Dermis microvascular lymphatic vessel endothelial cell (primary cell): ENCODE results near the gene CHRNA7. TPM values are rescaled to one million over a fixed set of nuclear protein-coding genes. Genes with fewer than 3 reads are reported as not detected.
"Not testable (repeated sequence)": the region's sequence is repeated elsewhere in the genome, so short reads cannot be mapped to it uniquely, and the experiment has no call there.

ENCODE experiments used
- DNase-seq, 2 donors: peaks; one replicate each; pipeline versions ENCODE4 v3.0.0 to v3.0.0-alpha.2; 2010; ENCODE audit warnings: low read depth in 2 of 2
- total RNA-seq: library from RNA; depleted of rRNA; stranded (reverse); fragments of >200 nt; gene quantifications from 2 replicates; pipeline ENCODE4 v1.2.1, GENCODE V29; 2014

Gene CHRNA7
- total RNA-seq, 1 donor from 2014 or later, result 0.64 TPM

DNA sequence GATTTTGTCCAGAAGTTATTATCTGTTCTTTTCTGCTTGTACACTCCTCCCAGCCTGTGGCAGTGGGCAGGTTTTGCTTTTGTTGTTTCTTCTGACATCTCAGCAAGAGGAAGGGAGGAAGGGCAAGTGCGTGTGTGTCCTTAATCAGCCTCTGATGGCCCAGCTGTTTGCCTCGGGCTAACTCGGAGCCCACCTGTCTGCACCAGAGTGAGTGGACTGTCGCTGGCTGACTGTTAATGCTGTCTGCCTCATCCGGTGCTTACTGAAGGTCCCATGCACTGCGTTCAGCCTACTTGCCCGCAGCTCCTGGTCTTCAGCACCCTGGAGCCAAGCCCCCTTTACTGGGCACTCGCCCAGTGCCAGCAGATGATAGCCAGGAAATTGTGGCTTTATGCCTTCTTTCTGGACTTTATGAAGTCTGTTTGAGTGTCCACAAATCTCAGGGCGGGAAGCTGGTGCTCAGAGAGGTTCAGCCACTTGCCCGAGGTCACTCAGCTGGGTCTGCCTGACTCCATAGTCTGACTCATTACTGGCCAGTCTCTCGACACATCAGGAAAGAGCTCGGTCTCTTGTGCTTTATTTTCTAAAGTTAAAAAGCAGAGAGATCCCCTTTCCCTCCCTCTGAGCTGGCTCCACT is 89.5 kb downstream of the CHRNA7 start:
- DNase-seq, result no peak

DNA sequence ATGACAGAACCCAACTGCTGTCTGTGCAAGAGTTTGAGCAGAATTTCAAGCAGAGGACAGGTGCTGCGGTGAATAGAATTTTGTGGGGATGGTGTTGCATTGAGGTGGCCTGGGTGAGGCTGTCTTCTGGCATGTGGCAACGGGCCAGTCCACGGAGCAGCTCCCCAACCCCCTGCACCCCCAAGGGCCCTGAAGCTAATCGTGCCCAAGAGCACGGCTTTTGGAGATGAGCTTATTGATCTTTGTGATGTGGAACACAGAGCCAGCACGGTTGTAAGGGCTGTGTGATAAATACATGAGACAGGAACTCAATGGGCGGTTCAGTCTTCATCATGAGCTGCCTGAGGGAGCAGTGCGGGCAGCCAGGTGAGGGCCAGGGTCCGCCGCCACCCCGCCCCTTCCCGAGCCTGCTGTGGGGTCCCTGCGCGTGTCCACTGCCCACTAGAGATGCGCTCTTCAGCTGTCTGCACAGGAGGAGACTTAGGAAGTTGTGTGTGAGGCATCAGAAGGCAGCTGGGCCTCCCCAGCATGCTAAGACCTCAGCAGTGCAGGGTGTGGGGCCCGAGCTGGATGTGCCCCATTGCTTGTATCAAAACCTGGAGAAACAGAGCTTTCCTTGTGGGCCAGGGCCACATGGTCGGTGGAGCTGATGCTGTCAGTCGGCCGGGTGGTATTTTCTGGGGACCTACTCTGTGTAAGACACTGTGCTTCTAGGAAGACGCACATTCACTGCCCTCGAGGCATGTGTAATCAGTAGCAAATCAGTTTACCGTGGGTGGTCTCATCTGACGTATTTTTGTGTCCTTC is 90.5 kb downstream of the CHRNA7 start:
- DNase-seq, result no peak

DNA sequence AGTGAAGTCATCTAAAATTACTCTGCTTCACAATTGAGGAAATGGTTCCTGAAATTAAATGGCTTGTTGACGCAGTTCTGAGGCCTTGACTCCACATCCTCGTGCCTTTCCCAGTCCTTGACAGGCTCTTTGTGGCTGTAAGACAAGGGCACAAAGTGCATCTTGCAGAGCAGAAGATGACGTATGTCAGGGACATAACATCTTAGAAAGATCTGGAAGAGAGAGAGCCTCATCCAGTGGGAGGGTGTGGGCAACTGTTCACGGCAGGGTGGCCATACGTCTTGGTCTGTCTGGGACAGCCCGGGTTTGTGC is 91.0 kb downstream of the CHRNA7 start:
- no peak for DNase-seq

DNA sequence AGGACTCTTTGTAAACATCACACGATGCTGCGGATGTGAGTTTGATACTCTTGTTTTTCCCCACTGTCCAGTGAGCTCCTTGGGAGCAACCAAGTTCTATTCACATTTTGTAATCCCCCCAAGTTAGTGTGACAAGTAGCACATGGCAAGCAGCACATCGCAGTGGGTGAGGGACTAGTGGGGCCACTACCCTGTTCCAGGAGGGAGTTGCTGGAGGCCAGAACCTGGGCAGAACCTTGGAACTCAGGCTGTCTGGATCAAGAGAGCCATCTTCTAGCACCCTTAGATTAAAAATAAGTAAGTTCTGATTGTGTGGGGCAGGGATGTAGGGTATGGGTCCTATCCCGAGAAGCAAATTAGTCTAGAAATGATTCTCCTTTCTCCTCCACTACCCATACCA is 91.7 kb downstream of the CHRNA7 start:
- no peak for DNase-seq

DNA sequence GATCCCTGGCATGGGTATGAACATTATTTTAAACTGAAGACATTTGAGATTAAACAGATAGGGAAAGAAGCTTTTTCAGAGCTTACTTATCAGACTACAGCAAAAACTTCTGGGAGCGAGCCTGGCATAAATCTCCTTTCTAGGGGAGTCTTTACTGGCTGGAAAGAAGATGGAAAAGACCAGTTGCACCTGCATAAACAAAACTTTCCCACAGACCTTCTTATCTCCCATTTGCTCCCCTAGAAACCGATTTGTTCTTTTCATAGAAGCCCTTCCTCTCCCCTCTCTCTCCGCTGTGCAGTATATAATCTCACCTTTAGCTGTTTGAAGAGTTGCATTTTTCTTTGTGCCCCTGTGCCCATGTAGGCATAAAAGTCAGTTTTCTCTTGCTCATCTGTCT is 93.2 kb downstream of the CHRNA7 start:
- no peak for DNase-seq

DNA sequence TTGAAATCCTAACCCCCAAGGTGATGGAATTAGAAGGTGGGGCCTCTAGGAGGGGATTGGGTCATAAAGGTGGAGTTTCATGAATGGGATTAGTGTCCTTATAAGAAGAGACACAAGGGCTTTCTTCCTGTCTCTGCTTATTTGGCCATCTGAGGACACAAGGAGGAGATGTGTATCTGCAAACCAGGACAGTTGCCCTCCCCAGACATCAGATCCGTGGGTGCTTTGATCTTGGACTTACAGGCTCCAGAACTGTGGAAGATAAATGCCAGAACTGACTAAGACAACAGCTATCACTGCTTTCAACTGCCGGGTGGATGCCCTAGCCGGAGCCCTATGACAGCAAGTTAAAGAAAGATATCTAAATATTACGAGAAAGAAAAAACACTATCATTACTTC is 94.4 kb downstream of the CHRNA7 start:
- DNase-seq, result no peak

DNA sequence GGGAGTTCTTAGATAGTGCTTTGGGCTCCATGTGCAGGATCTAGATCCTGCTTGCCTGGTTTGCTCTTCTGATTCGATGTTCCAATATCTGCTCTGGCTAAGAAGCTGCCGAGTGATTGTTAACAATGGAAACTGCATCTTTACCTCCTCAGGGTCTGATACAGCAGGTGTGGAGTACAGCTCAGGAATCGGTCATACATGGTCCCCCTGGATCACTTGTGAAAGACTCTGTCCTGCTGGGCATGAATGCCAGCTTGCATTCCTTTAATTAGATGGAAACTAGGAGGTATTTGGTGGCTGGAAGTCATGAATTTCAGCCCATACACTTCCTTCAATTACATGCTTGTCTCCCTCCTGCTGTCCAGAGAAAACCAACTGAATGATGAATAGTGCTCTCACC is 95.3 kb downstream of the CHRNA7 start:
- no peak for DNase-seq

DNA sequence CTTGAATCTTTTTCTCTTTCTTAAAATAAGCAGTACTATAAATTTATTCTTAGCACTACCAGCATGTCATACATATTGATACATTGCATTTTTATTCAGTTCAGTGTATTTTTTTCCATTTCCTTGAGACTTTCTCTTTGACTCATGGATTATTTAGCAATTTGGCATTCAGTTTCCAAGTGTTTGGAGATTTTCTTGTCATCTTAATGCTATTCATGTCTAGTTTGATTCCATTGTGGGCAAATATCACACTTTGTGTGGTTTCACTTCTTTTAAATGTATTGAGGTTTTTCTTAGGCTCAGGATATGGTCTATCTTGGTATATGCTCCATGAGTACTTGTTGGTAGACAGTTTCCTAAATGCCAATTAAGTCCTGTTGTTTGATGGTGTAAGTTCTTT is 99.5 kb downstream of the CHRNA7 start:
- DNase-seq, result no peak

DNA sequence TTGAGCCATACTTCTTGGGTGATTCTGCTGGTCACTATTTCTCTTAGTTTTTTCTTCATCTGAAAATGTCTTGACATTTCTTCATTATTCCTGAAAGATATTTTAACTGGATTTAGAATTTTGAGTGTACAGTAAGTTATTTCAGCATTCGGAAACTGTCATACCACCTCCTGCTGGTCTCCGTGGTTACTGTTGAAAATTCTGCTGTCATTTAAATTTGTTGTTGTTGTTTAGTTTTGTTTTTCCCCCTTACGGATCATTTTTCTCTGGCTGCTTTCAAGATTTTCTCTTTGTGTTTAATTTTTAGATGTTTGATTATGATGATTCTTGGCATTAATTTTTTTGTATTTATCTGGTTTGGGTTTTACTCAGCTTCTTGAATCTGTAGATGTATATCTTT is 100.5 kb downstream of the CHRNA7 start:
- no peak for DNase-seq

DNA sequence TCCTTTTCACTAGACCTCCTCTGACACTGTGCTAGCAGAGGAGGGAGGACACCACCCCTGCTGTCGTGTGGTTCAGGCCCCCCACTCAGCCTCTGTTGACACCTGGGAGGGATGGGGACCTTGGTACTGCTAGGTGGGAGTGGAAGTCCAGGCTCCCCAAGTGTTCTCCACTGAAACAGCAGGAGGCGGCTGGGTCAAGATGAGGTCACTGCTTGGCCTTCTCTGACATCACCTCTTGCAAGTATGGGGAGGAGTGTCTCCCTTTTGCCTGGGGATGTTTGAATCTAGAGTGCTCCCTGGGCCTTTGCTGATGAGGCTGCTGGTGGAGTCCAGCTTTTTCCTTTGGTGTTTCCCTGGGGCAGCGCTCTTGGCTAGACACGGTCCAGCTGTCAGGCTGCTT is 101.5 kb downstream of the CHRNA7 start:
- no peak for DNase-seq

DNA sequence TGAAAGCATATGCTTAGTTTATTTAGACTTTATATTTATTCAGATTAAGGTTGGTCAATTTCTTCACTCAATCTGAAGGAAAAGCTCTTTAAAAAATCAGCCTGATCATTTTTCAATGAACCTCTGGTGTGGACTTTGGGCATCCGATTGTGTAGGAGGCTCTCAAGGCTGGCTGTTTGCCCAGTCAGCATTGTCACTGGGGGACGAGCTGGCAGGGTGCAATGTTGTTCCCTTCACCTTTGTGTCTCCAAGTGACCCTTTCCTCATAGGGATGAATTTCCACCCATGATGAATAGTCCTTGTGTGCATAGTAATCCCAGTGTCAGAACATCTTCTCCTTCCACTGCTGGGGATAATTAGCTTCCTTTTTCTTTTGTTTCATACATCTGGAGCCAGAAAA is 102.5 kb downstream of the CHRNA7 start:
- no peak for DNase-seq

DNA sequence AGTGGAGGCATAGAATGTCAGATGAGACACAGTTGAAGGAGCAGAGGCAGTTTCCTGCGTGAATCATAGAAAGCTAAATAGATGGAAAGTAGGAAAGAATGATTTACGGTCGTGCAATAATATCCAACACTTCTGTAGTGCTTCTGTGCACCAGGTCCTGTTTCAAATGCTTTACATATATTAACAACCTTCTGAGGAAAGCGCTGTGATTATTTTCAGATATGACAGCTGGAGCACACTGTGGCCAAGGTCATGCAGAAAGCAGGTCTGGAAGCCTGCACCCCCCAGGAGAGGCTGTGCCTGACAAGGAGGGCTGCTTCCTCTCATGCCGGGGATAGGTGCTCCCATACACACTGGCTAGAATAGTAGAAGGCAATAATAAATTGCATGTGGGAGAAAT is 104.5 kb downstream of the CHRNA7 start:
- DNase-seq, result no peak

DNA sequence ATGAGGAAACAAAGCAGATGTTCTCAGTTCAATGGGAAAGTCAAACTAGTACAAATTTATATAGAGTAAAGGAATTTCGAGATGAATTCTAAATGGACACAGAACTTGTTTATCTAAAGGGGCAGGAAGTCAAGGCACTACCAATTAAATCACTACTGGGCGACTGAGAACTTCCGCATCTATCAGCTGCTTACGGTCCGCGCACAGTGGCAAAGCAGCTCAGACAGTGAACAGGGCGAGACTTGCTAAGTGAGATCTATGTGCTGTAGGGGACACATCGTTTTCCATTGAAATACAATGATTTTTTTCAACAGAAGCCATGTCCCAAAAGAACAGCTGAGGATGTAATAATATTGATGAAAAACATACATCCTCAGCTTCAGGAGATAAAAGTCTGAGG is 105.0 kb downstream of the CHRNA7 start:
- DNase-seq, result no peak

DNA sequence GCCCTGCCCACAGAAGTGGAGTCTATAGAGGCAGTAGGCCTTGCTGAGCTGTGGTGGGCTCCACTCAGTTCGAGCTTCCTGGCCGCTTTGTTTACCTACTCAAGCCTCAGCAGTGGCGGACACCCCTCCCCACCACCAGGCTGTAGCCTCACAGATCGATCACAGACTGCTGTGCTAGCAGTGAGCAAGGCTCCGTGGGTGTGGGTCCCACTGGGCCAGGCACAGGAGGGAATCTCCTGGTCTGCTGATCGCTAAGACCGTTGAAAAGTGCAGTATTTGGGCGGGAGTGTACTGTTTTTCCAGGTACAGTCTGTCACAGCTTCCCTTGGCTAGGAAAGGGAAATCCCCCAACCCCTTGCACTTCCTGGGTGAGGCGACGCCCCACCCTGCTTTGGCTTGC is 115.2 kb downstream of the CHRNA7 start:
- DNase-seq, result not testable (repeated sequence)

DNA sequence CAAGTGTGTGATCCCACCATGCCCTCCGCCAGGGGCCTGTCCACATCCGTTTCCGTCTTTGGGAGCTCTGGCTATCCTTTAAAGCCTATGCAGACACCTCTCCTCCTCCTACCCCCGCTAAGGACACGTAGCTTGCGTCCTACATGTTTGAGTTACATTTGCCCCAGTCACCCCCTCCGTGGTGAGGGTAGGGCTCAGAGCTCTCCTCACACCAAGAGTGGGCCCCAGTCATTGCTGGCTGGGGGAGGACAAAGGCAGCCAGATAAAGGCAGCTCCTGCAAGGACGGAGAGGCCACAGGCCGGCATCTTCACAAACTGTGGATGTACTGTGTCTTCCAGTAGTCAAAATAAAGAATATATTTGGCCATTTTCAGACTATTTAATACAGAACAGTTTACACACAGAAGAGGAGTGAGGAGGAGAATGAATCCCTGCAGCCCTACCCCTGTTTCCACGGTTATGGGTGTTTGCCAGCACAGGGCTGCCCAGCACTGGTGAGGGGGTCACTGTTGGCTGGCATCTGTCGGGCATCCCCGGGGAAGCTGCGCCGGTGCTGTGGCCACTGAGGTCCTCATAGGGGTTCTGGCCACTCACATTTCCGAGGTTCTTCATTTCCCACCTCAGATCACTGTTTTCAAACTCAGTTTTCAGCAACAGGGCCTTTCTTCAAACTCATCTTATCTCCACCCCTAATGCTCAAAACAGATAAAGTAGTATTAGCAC is 118.7 kb downstream of the CHRNA7 start:
- DNase-seq, result no peak

DNA sequence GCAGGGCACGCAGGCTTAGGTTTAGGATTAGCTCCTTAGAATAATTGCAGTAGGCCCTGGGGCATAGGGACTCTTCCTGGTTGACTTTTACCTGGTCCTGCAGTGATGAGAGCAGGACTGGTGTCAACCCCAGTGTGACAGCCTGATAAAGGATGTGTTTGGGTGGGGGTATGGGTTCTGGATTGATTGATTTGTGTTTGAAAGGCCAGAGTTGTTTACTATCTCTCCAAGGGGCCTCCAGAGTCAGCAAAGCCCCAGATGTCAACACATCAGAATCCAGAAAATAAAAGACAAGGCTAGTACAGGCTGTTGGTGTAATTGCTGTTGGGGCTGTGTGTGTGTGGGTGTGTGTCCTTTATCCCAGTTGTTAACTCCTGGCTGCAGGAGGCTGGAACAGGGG is 122.3 kb downstream of the CHRNA7 start:
- DNase-seq, result no peak

DNA sequence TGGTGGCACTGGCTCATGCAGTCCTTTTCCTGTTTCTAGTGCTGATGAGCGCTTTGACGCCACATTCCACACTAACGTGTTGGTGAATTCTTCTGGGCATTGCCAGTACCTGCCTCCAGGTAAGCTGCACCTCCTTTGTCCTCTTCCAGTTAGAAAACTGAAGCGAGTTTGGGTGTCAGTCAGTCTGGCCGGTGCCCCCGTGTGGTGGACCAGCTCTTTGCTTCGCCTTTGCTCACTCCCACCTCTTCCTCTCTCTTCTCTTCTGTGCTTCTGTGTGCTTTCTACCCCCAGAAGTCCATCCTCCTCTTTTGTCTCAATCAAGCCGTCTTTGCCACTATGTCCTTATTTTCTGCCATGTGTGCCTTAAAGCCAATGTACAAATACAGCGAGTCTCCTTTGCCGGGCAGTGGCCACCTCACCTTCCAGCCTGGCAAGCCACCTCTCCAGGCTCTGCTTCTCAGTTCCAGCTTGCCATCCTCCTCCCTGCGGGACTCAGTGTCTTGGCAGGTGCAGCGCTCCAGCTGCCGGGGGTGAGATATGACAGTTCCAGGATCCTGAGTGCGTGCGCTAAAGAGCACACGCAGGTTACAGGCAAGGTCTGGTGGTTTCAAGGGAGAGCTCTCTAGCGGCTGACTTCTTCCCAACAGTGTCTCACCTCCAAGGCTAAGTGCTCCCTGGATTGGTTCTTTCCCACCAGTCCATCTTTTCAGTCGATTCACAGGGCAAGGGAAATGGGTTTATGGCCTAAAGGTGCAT is 123.7 kb downstream of the CHRNA7 start:
- DNase-seq, result not testable (repeated sequence)

DNA sequence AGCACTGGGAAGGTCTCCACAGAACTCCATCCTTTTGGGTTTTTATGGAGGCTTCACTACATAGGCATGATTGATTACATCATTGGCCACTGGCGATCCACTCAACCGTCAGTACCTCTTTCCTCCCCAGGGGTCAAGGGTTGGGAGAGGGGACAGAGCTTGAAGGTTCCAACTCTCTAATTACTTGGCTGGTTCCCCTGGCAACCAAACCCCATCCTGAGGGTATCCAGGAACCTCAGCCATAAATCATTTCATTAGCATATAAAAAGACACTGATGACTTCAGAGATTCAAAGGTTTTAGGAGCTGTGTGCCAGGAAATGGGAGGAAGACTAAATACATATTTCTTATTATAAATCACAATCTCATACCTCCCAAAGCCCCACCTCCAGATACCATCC is 131.8 kb downstream of the CHRNA7 start:
- not testable (repeated sequence) for DNase-seq

DNA sequence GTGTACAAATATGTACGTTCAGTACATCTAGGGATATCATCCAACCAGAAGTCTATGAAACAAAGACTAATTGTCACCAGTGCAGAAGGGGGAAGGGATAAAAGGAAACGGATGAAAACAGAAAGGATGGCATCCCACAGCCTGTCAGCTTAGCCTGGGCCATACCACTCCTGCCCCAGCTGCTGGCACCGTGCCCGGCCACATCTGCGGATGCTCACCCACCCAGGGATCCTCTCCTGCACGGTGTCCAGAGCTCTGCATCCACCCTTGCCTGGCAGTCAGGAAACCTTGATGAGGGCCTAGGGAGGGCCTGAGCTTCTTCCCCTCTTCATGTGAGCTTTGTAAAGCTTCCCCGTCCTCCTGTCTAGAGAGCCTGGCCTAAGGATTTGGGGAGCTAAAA is 133.8 kb downstream of the CHRNA7 start:
- not testable (repeated sequence) for DNase-seq

DNA sequence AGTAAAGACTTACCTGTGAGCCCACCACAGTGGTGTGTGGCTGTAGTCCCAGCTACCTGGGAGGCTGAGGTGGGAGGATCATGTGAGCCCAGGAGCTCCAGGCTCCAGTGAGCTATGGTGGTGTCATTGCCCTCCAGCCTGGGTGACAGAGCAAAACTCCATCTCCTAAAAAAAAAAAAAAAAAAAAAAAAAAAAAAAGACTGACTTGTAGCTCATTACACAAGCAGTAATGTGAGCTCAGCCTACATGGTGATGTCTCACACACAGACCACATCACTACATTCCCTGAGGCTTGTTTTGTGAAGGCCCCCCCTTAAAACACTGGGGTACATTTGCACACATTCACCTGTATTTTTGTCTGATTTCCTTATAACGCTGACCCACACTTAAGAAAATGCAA is 134.4 kb downstream of the CHRNA7 start:
- DNase-seq, result not testable (repeated sequence)

DNA sequence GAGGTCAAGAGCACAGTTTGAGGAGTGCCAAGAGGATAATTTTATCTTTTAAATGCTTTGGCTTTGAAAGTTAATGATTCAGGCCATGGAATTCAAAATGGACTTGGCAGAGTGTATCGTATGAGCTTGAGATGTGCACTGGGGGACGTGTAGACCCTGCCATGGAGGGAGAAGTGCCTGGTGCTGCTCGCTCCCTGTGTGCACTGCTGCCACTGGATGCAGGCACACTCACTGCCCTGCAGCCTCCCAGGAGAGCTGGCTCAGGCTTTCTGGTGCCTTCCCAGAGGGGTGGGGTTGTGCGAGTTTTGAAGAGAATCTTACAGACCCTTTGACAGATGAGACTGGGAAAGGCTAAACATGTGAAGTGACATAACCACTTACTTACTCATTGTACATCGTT is 135.5 kb downstream of the CHRNA7 start:
- not testable (repeated sequence) for DNase-seq

DNA sequence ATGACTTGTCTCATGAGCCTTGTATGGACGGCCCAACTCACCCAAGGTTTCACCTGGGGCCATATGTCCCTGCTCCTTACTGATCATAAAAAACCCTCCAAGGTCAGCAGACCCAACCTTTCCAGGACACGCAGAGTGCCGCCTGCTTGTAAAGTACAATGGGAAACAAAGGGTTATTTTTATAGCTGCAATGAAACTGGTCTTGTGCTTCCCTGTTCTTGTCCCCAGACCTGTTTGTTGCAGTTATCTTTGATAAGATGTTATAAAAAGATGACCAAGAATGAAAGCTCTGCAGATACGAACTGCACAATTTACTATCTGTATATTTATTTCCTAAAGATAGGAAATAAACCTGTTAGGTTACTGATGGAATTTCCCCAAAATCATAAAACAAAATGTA is 136.0 kb downstream of the CHRNA7 start:
- DNase-seq, result not testable (repeated sequence)
